Measurements from ENCODE around the gene PYCR2. TPM values are rescaled to one million over a fixed set of nuclear protein-coding genes. Genes with fewer than 3 reads are reported as not detected.

The PYCR2 gene
- total RNA-seq, 2 experiments from 2014 or later = 106 to 126 TPM

GRCh38 chr1:225917101-225917500 lies 6.9 kb downstream of the PYCR2 start:
- Mint-ChIP-seq H3K4me3 (no peak overlapping the region), H3K27ac (peak overlapping the region; percentile 15), H3K27me3 (no peaks in the 10 kb centered on the region), H3K36me3 (ENCODE audit: low read depth) (peaks cover 41% of the 10 kb centered on the region), H3K4me1 (peaks cover 35% of the 10 kb centered on the region), H3K9me3 (ENCODE audit: low read depth) (no peaks in the 10 kb centered on the region)
- CTCF ChIA-PET = interaction anchor here (0.5 kb wide), 1 partner anchor 215 kb away, joined by 3 read pairs; no protein-coding TSS in a partner anchor
- POLR2A ChIA-PET = no interaction called here
- intact Hi-C loops (cut with DNase I, micrococcal nuclease) = no loop called here
- DNase-seq (no peak), ATAC-seq (no peak)

DNA sequence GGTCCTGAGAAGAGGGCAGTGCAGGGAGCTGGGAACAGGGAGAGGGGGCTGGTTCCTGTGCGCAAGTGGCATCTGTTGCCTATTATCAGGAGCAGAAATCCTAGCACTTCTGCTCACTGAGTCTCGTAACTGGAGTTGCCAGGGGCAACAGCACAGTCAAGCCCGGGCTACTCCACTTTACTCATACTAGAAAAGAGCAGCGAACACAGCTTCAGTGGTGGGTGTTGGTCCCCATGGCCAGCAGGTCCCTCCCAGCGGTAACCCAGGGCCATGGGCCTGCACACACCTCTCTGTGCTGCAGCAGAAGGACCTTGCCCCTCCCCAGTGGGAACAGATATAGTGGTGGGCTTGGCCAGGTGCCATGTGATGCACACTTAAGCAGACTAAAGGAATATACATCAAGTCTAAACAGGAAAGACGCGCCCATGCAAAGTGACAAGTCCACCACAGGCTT lies 8.5 kb downstream of the PYCR2 start:
- ATAC-seq (no peak), DNase-seq (no peak)
- no peaks in the 10 kb centered on the region for H3K9me3 Mint-ChIP-seq (ENCODE audit: low read depth)
- ChIA-PET POLR2A (no interaction called here), CTCF (interaction anchor here (0.6 to 1.0 kb wide), 3 partner anchors 49 to 439 kb away, joined by 3 to 4 read pairs (median 3); partner anchors contain the start of gene SRP9)
- H3K27ac Mint-ChIP-seq = no peak overlapping the region
- H3K4me1 Mint-ChIP-seq = peaks cover 26% of the 10 kb centered on the region
- H3K36me3 Mint-ChIP-seq (ENCODE audit: low read depth) = peaks cover 32% of the 10 kb centered on the region
- no peaks in the 10 kb centered on the region for H3K27me3 Mint-ChIP-seq
- no peak overlapping the region for H3K4me3 Mint-ChIP-seq
- intact Hi-C loops (cut with DNase I, micrococcal nuclease) = no loop called here

GRCh38 chr1:225914947-225915346 lies 9.1 kb downstream of the PYCR2 start:
- Mint-ChIP-seq H3K27me3 (no peaks in the 10 kb centered on the region), H3K36me3 (ENCODE audit: low read depth) (peaks cover 27% of the 10 kb centered on the region), H3K4me1 (peaks cover 26% of the 10 kb centered on the region), H3K27ac (no peak overlapping the region), H3K4me3 (no peak overlapping the region), H3K9me3 (ENCODE audit: low read depth) (no peaks in the 10 kb centered on the region)
- ATAC-seq (no peak), DNase-seq (no peak)
- ChIA-PET POLR2A (no interaction called here), CTCF (interaction anchor here (0.6 to 0.7 kb wide), 3 partner anchors 138 to 438 kb away, joined by 3 to 4 read pairs (median 3); no protein-coding TSS in a partner anchor)
- intact Hi-C loops (cut with DNase I, micrococcal nuclease) = loop anchor here in 1 of 2 experiments (5.0 kb wide), 3 partner anchors 38 to 138 kb away; partner anchors contain the start of gene SRP9

- H3K4me1 Mint-ChIP-seq = peaks cover 26% of the 10 kb centered on the region
- no peak for ATAC-seq
- ChIA-PET POLR2A (no interaction called here), CTCF (interaction anchor here (0.6 to 0.7 kb wide), 3 partner anchors 80 to 285 kb away, joined by 3 to 4 read pairs (median 3); no protein-coding TSS in a partner anchor)
- no peaks in the 10 kb centered on the region for H3K9me3 Mint-ChIP-seq (ENCODE audit: low read depth)
- intact Hi-C loops (cut with DNase I, micrococcal nuclease) = loop anchor here in 1 of 2 experiments (5.0 kb wide), 3 partner anchors 37 to 137 kb away; partner anchors contain the start of gene SRP9
- H3K36me3 Mint-ChIP-seq (ENCODE audit: low read depth) = peaks cover 23% of the 10 kb centered on the region
- no peak for DNase-seq
- no peak overlapping the region for H3K4me3 Mint-ChIP-seq
- no peaks in the 10 kb centered on the region for H3K27me3 Mint-ChIP-seq
- no peak overlapping the region for H3K27ac Mint-ChIP-seq
Observed at GRCh38 chr1:225914391-225914790, 9.7 kb downstream of the PYCR2 start.

GRCh38 chr1:225911191-225912130 lies 12.6 kb downstream of the PYCR2 start:
- H3K4me1 Mint-ChIP-seq = peaks cover 18% of the 10 kb centered on the region
- H3K27me3 Mint-ChIP-seq = no peaks in the 10 kb centered on the region
- ATAC-seq = peak; percentile 92
- POLR2A ChIA-PET = interaction anchor here (1.4 kb wide), 1 partner anchor 29 kb away, joined by 4 read pairs; the partner anchor contains the start of gene TMEM63A
- no peak overlapping the region for H3K27ac Mint-ChIP-seq
- no peaks in the 10 kb centered on the region for H3K9me3 Mint-ChIP-seq (ENCODE audit: low read depth)
- CTCF ChIA-PET = interaction anchor here (0.6 to 1.8 kb wide), 23 partner anchors 9 to 441 kb away, joined by 3 to 14 read pairs (median 4); partner anchors contain the start of genes PYCR2, SRP9 and TMEM63A
- no peaks in the 10 kb centered on the region for H3K36me3 Mint-ChIP-seq (ENCODE audit: low read depth)
- no peak overlapping the region for H3K4me3 Mint-ChIP-seq
- peak; percentile 85 for DNase-seq
- intact Hi-C loops (cut with DNase I, micrococcal nuclease) = loop anchor here (1.0 to 5.0 kb wide), 10 partner anchors 14 to 437 kb away; partner anchors contain the start of genes SRP9 (in 2 of the 2) and ENAH (in 1 of the 2)

GRCh38 chr1:225909477-225909876 lies 14.6 kb downstream of the PYCR2 start:
- intact Hi-C loops (cut with DNase I, micrococcal nuclease) = no loop called here
- Mint-ChIP-seq H3K4me1 (peaks cover 24% of the 10 kb centered on the region), H3K27ac (peak overlapping the region; percentile 19), H3K27me3 (no peaks in the 10 kb centered on the region), H3K9me3 (ENCODE audit: low read depth) (no peaks in the 10 kb centered on the region), H3K4me3 (no peak overlapping the region), H3K36me3 (ENCODE audit: low read depth) (no peaks in the 10 kb centered on the region)
- ChIA-PET CTCF (interaction anchor here (0.8 to 2.5 kb wide), 6 partner anchors 12 to 431 kb away, joined by 3 to 9 read pairs (median 3); partner anchors contain the start of gene SRP9), POLR2A (no interaction called here)
- no peak for ATAC-seq
- no peak for DNase-seq

- Mint-ChIP-seq H3K36me3 (ENCODE audit: low read depth) (no peaks in the 10 kb centered on the region), H3K4me1 (peaks cover 24% of the 10 kb centered on the region), H3K27me3 (no peaks in the 10 kb centered on the region), H3K4me3 (no peak overlapping the region), H3K9me3 (ENCODE audit: low read depth) (no peaks in the 10 kb centered on the region), H3K27ac (no peak overlapping the region)
- intact Hi-C loops (cut with DNase I, micrococcal nuclease) = no loop called here
- no peak for ATAC-seq
- POLR2A ChIA-PET = no interaction called here
- CTCF ChIA-PET = interaction anchor here (0.9 to 2.5 kb wide), 5 partner anchors 12 to 428 kb away, joined by 3 to 9 read pairs (median 3); partner anchors contain the start of genes SRP9 and TMEM63A
- no peak for DNase-seq
Observed at GRCh38 chr1:225908773-225909172, 15.3 kb downstream of the PYCR2 start.

DNA sequence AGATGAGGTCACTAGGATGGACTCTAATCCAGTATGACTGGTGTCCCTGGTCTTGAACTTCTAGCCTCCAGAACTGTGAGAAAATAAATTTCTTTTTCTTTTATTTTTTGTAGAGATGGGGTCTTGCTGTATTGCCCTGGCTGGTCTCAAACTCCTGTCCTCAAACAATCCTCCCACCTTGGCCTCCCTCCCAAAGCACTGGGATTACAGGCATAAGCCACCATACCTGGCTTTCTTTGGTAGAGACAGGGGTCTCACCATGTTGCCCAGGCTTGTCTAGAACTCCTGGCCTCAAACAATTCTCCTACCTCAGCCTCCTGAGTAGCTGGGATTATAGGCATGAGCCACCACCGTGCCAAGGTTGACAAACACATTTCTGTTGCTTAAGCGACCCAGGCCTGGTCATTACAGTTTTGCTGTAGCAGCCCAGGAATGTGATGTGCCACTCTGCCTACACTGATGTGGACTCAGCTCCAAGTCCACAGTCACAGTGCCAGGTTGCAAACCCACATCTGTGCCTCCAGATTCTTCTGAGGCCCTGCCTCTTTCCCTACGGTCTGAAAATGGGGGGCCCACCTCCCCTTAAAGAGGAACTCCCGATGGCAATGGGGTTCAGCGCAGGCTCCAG lies 15.9 kb downstream of the PYCR2 start:
- H3K27ac Mint-ChIP-seq = no peak overlapping the region
- no peaks in the 10 kb centered on the region for H3K27me3 Mint-ChIP-seq
- intact Hi-C loops (cut with DNase I, micrococcal nuclease) = no loop called here
- ATAC-seq (no peak), DNase-seq (no peak)
- peaks cover 24% of the 10 kb centered on the region for H3K4me1 Mint-ChIP-seq
- H3K9me3 Mint-ChIP-seq (ENCODE audit: low read depth) = no peaks in the 10 kb centered on the region
- POLR2A ChIA-PET = no interaction called here
- CTCF ChIA-PET = interaction anchor here (0.6 to 2.5 kb wide), 5 partner anchors 11 to 427 kb away, joined by 3 to 9 read pairs (median 4); partner anchors contain the start of genes SRP9 and TMEM63A
- no peak overlapping the region for H3K4me3 Mint-ChIP-seq
- no peaks in the 10 kb centered on the region for H3K36me3 Mint-ChIP-seq (ENCODE audit: low read depth)

DNA sequence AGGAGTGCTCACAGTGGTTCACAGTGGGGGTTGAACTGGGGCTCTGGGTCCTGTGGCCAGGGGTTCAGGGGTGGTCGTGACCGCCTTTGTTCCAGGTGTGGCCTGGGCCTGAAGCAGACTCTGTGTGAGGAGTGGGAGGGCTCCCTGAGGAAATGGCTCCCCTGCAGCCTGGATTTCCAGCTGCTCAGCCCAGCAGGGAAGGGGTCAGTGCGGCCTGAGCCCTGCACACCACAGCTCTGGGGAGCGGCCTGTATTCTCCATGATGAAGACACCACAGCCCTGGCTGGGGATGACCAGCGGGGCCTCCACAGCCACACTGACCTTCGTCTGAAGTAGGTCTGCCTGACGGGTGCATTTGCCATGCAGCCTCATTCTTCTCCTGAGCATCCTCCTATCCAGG lies 16.7 kb downstream of the PYCR2 start:
- H3K27me3 Mint-ChIP-seq = no peaks in the 10 kb centered on the region
- H3K4me3 Mint-ChIP-seq = no peak overlapping the region
- ATAC-seq (no peak), DNase-seq (no peak)
- H3K4me1 Mint-ChIP-seq = peaks cover 24% of the 10 kb centered on the region
- no peak overlapping the region for H3K27ac Mint-ChIP-seq
- CTCF ChIA-PET = interaction anchor here (0.6 to 2.5 kb wide), 2 partner anchors 69 to 130 kb away, joined by 4 to 9 read pairs; partner anchors contain the start of gene SRP9
- no peaks in the 10 kb centered on the region for H3K9me3 Mint-ChIP-seq (ENCODE audit: low read depth)
- POLR2A ChIA-PET = interaction anchor here (0.8 kb wide), 1 partner anchor 128 kb away, joined by 3 read pairs; no protein-coding TSS in a partner anchor
- intact Hi-C loops (cut with DNase I, micrococcal nuclease) = no loop called here
- no peaks in the 10 kb centered on the region for H3K36me3 Mint-ChIP-seq (ENCODE audit: low read depth)

GRCh38 chr1:225906467-225906866 lies 17.6 kb downstream of the PYCR2 start:
- Mint-ChIP-seq H3K4me3 (no peak overlapping the region), H3K27ac (no peak overlapping the region), H3K4me1 (peaks cover 22% of the 10 kb centered on the region), H3K27me3 (no peaks in the 10 kb centered on the region), H3K9me3 (ENCODE audit: low read depth) (no peaks in the 10 kb centered on the region), H3K36me3 (ENCODE audit: low read depth) (no peaks in the 10 kb centered on the region)
- ATAC-seq = no peak
- POLR2A ChIA-PET = no interaction called here
- intact Hi-C loops (cut with DNase I, micrococcal nuclease) = no loop called here
- CTCF ChIA-PET = interaction anchor here (0.8 to 1.1 kb wide), 2 partner anchors 8 to 29 kb away, joined by 3 read pairs; no protein-coding TSS in a partner anchor
- no peak for DNase-seq

- DNase-seq = no peak
- Mint-ChIP-seq H3K4me3 (no peak overlapping the region), H3K36me3 (ENCODE audit: low read depth) (no peaks in the 10 kb centered on the region), H3K27ac (no peak overlapping the region), H3K9me3 (ENCODE audit: low read depth) (no peaks in the 10 kb centered on the region), H3K4me1 (peaks cover 17% of the 10 kb centered on the region), H3K27me3 (no peaks in the 10 kb centered on the region)
- intact Hi-C loops (cut with DNase I, micrococcal nuclease) = no loop called here
- no peak for ATAC-seq
- ChIA-PET POLR2A (no interaction called here), CTCF (interaction anchor here (0.6 kb wide), 1 partner anchor 72 kb away, joined by 3 read pairs; no protein-coding TSS in a partner anchor)
Observed at GRCh38 chr1:225903623-225904022, 20.4 kb downstream of the PYCR2 start.

All from activated CD4-positive, alpha-beta T cell treated with anti-CD3 and anti-CD28 coated beads for 36 hours (primary cell).